ENCODE measurements around the gene SLC25A41.

SLC25A41 gene

GRCh38 chr19:6433663-6434062, at the start of gene SLC25A41:
Gene SLC25A41 (minus strand): TSS chr19:6433763. CDS start chr19:6433693, 70 bp downstream.
- FAIRE-seq: no peak

DNA sequence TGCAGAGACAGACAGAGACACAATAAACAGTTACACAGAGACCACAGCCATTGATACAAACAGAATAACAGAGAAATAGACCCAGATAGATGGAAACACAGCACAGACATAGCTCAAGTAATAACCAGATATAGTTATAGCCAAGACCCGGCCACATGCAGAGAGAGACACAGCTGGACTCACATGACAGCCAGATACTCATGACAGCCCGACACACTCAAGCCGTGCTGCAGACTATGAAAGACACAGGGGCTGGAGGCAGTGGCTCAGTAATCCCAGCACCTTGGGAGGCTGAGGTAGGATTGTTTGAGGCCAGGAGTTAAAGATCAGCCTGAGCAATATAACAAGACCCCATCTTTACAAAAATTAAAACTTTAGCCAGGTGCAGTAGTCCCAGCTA, 49.7 kb upstream of the SLC25A41 start:
- FAIRE-seq: no peak

DNA sequence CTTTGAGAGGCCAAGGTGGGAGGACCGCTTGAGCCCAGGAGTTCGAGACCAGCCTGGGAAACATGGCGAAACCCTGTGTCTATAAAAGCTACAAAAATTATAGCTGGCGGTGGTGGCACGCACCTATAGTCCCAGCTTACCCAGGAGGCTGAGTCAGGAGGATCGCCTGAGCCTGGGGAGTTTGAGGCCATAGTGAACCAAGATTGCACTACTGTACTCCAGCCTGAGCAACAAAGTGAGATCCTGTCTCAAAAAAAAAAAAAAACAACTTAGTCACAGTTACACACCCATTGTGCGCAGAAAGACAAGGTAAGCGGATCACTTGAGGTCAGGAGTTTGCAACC, 48.8 kb upstream of the SLC25A41 start:
- no peak for FAIRE-seq

- no peak for FAIRE-seq
Measured at GRCh38 chr19:6481541-6482342, 48.2 kb upstream of the SLC25A41 start, which contains the start of gene DENND1C. Gene DENND1C (minus strand): TSS chr19:6481787. CDS start chr19:6481695, 92 bp downstream.

GRCh38 chr19:6480848-6481415, 47.4 kb upstream of the SLC25A41 start:
- FAIRE-seq: no peak

DNA sequence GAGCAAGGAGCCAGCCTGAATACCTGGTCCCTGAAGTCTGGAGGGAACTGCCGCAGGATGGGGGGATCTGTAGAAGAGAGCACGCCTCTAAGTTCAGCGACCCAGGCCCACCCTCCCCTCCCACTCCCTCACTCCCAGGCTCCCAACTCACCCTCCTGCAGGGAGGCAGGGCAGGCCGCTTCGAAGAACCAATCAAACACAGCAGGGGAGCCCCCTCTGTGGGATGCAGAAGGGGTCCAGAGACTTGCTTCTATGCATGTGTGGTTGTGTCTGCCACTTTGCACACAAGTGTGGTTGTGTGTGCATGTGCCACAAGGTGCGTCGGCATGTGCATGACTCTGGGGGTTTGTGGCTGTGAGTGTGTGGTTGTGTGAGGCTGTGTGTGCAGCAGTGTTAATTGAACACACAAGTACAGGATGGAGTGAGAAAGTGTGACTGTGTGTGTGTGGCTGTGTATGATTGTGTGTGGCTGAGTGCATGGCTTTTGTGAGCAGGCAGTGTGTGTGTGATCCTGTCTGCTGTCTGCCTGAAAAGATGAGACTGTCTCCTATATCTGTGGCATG, 46.4 kb upstream of the SLC25A41 start:
- FAIRE-seq: no peak

DNA sequence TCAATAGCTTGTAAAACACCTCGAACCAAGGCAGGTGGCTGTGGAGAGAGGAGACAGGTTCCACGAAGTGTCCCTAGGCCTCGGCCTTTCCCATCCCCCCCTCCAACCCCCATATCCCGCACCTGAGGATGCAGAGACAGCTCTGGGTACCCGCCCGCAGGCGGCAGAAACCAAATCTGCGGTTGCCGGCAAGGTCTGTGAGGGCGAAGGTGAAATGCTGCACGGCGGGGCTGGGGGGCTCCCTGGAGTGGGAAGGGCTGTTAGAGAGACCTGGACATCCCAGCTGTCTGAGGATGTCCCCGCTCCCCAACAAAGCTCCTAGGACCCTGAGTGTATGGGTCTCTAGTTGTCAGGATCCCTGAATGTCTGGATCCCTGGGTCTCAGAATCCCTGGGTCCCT, 45.3 kb upstream of the SLC25A41 start:
- FAIRE-seq: no peak

GRCh38 chr19:6476896-6477431, 43.4 kb upstream of the SLC25A41 start:
- FAIRE-seq: no peak

DNA sequence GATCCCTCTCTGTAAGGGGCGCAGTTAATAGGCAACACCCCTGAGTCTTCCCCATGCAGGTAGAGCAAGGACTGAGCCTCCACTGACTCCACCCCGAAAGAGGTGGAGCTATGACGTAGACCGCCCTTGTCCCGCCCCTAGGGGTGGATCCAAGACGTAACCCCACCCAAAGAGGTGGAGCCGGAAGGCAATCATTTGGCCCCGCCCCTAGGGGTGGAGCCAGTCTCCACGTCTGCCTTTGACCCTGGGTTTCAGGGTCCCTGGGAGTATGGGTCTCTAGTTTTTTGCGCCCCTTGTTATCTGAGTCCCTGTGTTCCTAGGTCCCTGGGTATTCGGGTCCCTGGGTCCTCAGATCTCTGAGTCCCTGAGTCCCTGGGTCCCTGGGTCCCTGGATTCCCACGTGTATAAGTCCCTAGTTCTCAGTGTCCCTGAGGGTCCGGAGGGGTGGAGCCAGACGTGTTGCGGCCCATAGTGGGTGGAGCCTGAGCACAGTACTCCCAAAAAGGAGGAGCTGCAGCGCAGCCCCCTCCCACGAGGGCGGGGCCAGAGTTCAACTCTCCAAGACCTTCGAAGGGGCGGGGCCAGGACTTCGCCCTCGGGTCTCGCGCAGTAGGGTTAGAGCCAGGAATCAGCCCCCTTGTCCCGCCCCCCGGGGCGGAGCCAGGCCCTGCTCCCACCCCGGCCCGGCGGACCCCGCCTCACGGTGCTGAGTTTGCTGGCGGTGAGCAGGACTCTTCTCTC, 42.8 kb upstream of the SLC25A41 start:
- FAIRE-seq: no peak

GRCh38 chr19:6475321-6476108, 42.0 kb upstream of the SLC25A41 start:
- FAIRE-seq: no peak

- no peak for FAIRE-seq
Measured at GRCh38 chr19:6473647-6474046, 40.1 kb upstream of the SLC25A41 start.

- FAIRE-seq: no peak
Measured at GRCh38 chr19:6472713-6473112, 39.1 kb upstream of the SLC25A41 start.

DNA sequence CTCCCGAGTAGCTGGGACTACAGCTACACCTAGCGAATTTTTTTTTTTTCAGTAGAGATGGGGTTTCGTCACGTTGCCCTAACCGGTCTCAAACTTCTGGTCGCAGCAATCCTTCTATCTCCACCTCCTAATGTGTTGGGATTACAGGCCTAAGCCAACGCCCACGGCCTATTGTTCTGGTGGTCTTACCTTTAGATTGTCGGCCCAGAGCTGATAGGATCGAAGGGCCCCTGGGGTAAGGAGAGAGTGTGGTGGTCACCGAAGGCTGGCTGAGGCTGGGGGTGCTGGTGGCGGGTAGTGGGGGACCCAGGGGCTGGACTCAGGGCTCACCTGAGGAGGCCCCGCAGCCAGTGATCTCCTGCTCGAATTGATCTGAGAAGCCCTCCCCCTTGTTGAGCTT, 37.5 kb upstream of the SLC25A41 start:
- FAIRE-seq: no peak

GRCh38 chr19:6470173-6470572, 36.6 kb upstream of the SLC25A41 start:
- no peak for FAIRE-seq

DNA sequence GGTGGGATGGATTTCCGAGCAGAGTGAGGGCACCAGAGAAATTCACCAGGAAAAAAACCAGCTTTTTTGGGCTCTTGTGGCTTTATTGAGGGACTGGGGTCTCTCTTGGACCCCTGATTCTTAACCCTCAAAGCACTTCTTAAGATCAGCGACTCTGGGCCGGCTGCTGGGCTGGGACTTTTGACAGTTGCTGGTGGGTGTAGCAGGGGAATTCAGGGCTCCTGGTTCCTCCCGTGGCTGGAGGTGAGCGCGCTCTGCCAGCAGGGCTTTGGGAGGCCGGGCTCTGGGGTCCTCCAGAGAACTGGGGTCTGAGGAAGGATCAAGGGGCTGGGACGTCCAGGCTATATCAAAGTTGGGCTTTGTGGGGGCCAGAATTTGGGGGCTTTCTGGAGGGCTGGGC, 33.8 kb upstream of the SLC25A41 start:
- FAIRE-seq: no peak

DNA sequence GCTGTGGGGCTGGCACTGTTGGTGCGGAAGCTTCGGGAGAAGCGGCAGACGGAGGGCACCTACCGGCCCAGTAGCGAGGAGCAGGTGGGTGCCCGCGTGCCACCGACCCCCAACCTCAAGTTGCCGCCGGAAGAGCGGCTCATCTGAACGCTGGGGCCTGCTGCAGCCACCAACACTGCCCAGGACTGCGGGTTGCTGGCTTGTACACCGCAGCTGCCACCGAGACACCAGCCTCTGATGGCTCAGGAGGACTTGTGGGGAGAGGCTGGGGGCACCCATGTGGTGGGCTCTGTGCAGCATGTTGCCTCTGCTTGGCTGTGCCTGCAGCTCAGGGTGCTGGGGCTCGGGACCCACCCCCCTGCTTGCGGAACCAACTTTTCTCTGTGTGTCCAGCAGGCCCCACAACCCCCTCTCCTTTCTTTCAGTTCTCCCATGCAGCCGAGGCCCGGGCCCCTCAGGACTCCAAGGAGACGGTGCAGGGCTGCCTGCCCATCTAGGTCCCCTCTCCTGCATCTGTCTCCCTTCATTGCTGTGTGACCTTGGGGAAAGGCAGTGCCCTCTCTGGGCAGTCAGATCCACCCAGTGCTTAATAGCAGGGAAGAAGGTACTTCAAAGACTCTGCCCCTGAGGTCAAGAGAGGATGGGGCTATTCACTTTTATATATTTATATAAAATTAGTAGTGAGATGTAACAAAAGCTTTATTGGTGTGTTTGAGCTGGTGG, 33.1 kb upstream of the SLC25A41 start:
- FAIRE-seq: no peak

GRCh38 chr19:6465663-6466062, 32.1 kb upstream of the SLC25A41 start:
- FAIRE-seq: no peak

DNA sequence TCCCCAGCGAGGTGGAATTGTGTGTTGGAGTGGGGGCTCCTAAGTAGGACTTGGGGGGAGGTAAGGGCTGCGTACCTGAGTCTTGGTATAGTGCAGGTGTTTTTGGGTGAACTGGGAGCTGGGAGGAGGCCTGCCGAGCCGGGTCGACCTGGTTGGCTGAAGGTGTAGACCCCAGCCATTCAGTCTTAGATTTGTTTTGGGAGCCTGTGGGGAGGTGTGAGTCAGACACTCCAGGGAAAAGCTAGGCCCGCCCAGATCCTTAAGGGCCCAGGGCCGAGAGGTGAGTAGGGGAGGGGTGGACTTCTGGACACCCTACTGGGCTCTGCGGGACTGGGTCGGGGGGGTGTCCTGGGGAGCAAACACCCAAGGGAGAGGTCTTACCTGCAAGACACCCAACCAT, 31.4 kb upstream of the SLC25A41 start:
- FAIRE-seq: no peak

- FAIRE-seq: no peak
Measured at GRCh38 chr19:6464070-6464873, 30.7 kb upstream of the SLC25A41 start, which contains the start of gene CRB3. Gene CRB3 (plus strand): TSS chr19:6464271. CDS start chr19:6464702, 431 bp downstream.

- peak; percentile 96 for FAIRE-seq
Measured at GRCh38 chr19:6460099-6460884, 26.7 kb upstream of the SLC25A41 start.
